Esophagus squamous epithelium (tissue), 4 donors: Measurements from ENCODE around the gene TMEM238.

Source experiments
- CTCF ChIP-seq, 6 experiments: fragments of 450-650 bp in 4 of 6; fragments of 200-600 bp in 2 of 6; sonication (generic) in 2 of 6; IDR thresholded peaks; one replicate each; pipeline ENCODE4 v1.5.1; 2016 to 2019; ENCODE audit warnings: antibody characterized with exemption in 6 of 6, mild to moderate bottlenecking in 4 of 6, moderate library complexity in 4 of 6
- POLR2A ChIP-seq, 4 donors: fragments of 450-650 bp; IDR thresholded peaks; one replicate each; pipeline ENCODE4 v1.6.1; 2017; ENCODE audit warnings: antibody characterized with exemption in 4 of 4, mild to moderate bottlenecking in 4 of 4, moderate library complexity in 3 of 4

- no peak for TF ChIP-seq CTCF (IDR thresholded peaks at IDR 0.05)
- TF ChIP-seq POLR2A (IDR thresholded peaks at IDR 0.05) = no peak
These were observed 39.3 kb upstream of the TMEM238 start for GRCh38 chr19:55423225-55424005.
